H1 (cell line): ENCODE data around the gene RNGTT. TPM values are rescaled to one million over a fixed set of nuclear protein-coding genes. Genes with fewer than 3 reads are reported as not detected.

Experiments
- CTCF ChIA-PET: fragments of 300-600 bp; sonication (Branson Sonifier 250); formaldehyde crosslinking; loops from one replicate; lab custom pipeline; 2021; ENCODE audit not compliant: partially characterized antibody; lab: Charles Lee
- POLR2A ChIA-PET: fragments of 300-600 bp; sonication (Branson Sonifier 250); formaldehyde crosslinking; loops from one replicate; lab custom pipeline; 2021; ENCODE audit warnings: inconsistent platforms; ENCODE audit not compliant: partially characterized antibody; lab: Charles Lee
- DNase-seq, 2 experiments: peaks; one replicate each; pipeline versions ENCODE4 v3.0.0 to v3.0.0-alpha.2; 2010 to 2022; ENCODE audit warnings: low spot score in 2 of 2, low read depth in 1 of 2, mixed read lengths in 1 of 2
- FAIRE-seq: peaks from 2 replicates; lab custom pipeline; 2011; peaks lifted over from hg19 to GRCh38; lab: Jason Lieb, UNC
- H2AFZ ChIP-seq: 2 replicates; pipeline ENCODE4 v1.8.1; 2012; ENCODE audit warnings: low read length, inconsistent platforms
- H2AK5ac ChIP-seq: 2 replicates; pipeline ENCODE4 v1.6.1; 2013; ENCODE audit warnings: low read depth, low read length
- H2BK120ac ChIP-seq: replicated peaks from 2 replicates; pipeline ENCODE3; 2013; ENCODE audit warnings: low read depth, low read length, inconsistent platforms
- H2BK12ac ChIP-seq: 2 replicates; pipeline ENCODE4 v1.6.1; 2013; ENCODE audit warnings: low read depth, low read length
- H2BK15ac ChIP-seq: 2 replicates; pipeline ENCODE4 v1.6.1; 2013; ENCODE audit warnings: low read length
- H2BK20ac ChIP-seq: 2 replicates; pipeline ENCODE4 v1.6.1; 2013; ENCODE audit warnings: low read length
- H2BK5ac ChIP-seq: 2 replicates; pipeline ENCODE4 v1.6.1; 2013; ENCODE audit warnings: low read depth, low read length
- H3K14ac ChIP-seq: 2 replicates; pipeline ENCODE4 v1.6.1; 2013; ENCODE audit warnings: inconsistent platforms; ENCODE audit not compliant: insufficient read length
- H3K18ac ChIP-seq: 2 replicates; pipeline ENCODE4 v1.6.1; 2013; ENCODE audit warnings: low read length; ENCODE audit errors: extremely low read depth
- H3K23ac ChIP-seq: 2 replicates; pipeline ENCODE4 v1.6.1; 2013; ENCODE audit warnings: inconsistent platforms; ENCODE audit not compliant: insufficient read length
- H3K23me2 ChIP-seq: 2 replicates; pipeline ENCODE4 v1.6.1; 2013; ENCODE audit warnings: low read depth, low read length
- H3K27ac ChIP-seq: 2 replicates; pipeline ENCODE4 v1.6.1; 2011; ENCODE audit warnings: low read depth, low read length, inconsistent platforms
- H3K27me3 ChIP-seq, 4 experiments: replicated peaks in 1 of 4; 1 replicate in 1 of 4; 2 replicates in 3 of 4; pipeline versions ENCODE4 v1.6.1 to v1.8.1; 2011 to 2013; ENCODE audit warnings: low read length in 3 of 4, mild to moderate bottlenecking in 3 of 4, inconsistent platforms in 2 of 4, mixed read lengths in 2 of 4, moderate library complexity in 1 of 4; ENCODE audit not compliant: control insufficient read depth in 3 of 4, insufficient read depth in 3 of 4; ENCODE audit errors: extremely low read depth in 1 of 4
- H3K36me3 ChIP-seq, 4 experiments: 2 replicates each; pipeline versions ENCODE4 v1.6.1 to v1.8.1; 2011 to 2013; ENCODE audit warnings: mild to moderate bottlenecking in 4 of 4, low read length in 3 of 4, moderate library complexity in 2 of 4, control low read depth in 1 of 4, inconsistent platforms in 1 of 4; ENCODE audit not compliant: insufficient read depth in 4 of 4, control insufficient read depth in 2 of 4
- H3K4ac ChIP-seq: replicated peaks from 2 replicates; pipeline ENCODE3; 2013; ENCODE audit warnings: low read length, low read depth, mixed read lengths, inconsistent platforms; ENCODE audit not compliant: insufficient read length
- H3K4me1 ChIP-seq, 4 experiments: replicated peaks in 1 of 4; 1 replicate in 1 of 4; 2 replicates in 3 of 4; pipeline versions ENCODE4 v1.6.1 to v1.8.1; 2011 to 2013; ENCODE audit warnings: low read length in 3 of 4, inconsistent platforms in 2 of 4, mixed read lengths in 1 of 4; ENCODE audit not compliant: insufficient read depth in 4 of 4, control insufficient read depth in 3 of 4
- H3K4me2 ChIP-seq, 2 experiments: 2 replicates each; pipeline versions ENCODE4 v1.6.1 to v1.8.1; 2011 to 2013; ENCODE audit warnings: low read depth in 2 of 2, low read length in 2 of 2, control low read depth in 1 of 2, inconsistent platforms in 1 of 2, mild to moderate bottlenecking in 1 of 2; ENCODE audit not compliant: insufficient read depth in 1 of 2
- H3K4me3 ChIP-seq, 4 experiments: fragments of 200-600, 300-600 bp in 1 of 4; sonication (generic), shearing (Covaris generic), sonication (Bioruptor Twin) in 1 of 4; 2 replicates each; pipeline versions ENCODE4 v1.5.1 to v1.8.1; 2011 to 2016; ENCODE audit warnings: low read length in 4 of 4, low read depth in 3 of 4, control low read depth in 2 of 4, inconsistent platforms in 2 of 4, mild to moderate bottlenecking in 2 of 4, mixed read lengths in 1 of 4, moderate library complexity in 1 of 4; ENCODE audit not compliant: insufficient read depth in 2 of 4; ENCODE audit errors: extremely low read depth in 1 of 4
- H3K56ac ChIP-seq: replicated peaks from 2 replicates; pipeline ENCODE3; 2013; ENCODE audit warnings: low read depth, mild to moderate bottlenecking, mixed read lengths, low read length, inconsistent platforms; ENCODE audit not compliant: insufficient read length
- H3K79me1 ChIP-seq: 2 replicates; pipeline ENCODE4 v1.6.1; 2013; ENCODE audit warnings: low read depth, low read length, control low read depth
- H3K79me2 ChIP-seq, 2 experiments: 2 replicates each; pipeline versions ENCODE4 v1.6.1 to v1.8.1; 2012 to 2013; ENCODE audit warnings: low read length in 2 of 2, mild to moderate bottlenecking in 2 of 2, inconsistent platforms in 1 of 2; ENCODE audit not compliant: insufficient read depth in 2 of 2, control insufficient read depth in 1 of 2
- H3K9ac ChIP-seq, 4 experiments: replicated peaks in 1 of 4; 1 replicate in 1 of 4; 2 replicates in 3 of 4; pipeline versions ENCODE4 v1.6.1 to v1.8.1; 2011 to 2013; ENCODE audit warnings: low read depth in 3 of 4, low read length in 3 of 4, control low read depth in 2 of 4, mild to moderate bottlenecking in 2 of 4, moderate library complexity in 2 of 4, inconsistent platforms in 1 of 4; ENCODE audit errors: extremely low read depth in 1 of 4
- H3K9me3 ChIP-seq, 2 experiments: 2 replicates each; pipeline versions ENCODE4 v1.6.1 to v1.8.1; 2012 to 2013; ENCODE audit warnings: mild to moderate bottlenecking in 2 of 2, moderate library complexity in 2 of 2, control low read depth in 1 of 2, inconsistent platforms in 1 of 2, low read depth in 1 of 2, low read length in 1 of 2, mixed read lengths in 1 of 2; ENCODE audit not compliant: insufficient read depth in 2 of 2
- H4K20me1 ChIP-seq, 2 experiments: replicated peaks in 1 of 2; 2 replicates each; pipeline versions ENCODE3 to v1.8.1; 2011 to 2013; ENCODE audit warnings: inconsistent platforms in 2 of 2, low read length in 2 of 2, mild to moderate bottlenecking in 1 of 2; ENCODE audit not compliant: insufficient read depth in 2 of 2, control insufficient read depth in 1 of 2
- H4K5ac ChIP-seq: 2 replicates; pipeline ENCODE4 v1.6.1; 2013; ENCODE audit warnings: low read length, low read depth, mixed read lengths, inconsistent platforms; ENCODE audit not compliant: insufficient read length
- H4K8ac ChIP-seq: 2 replicates; pipeline ENCODE4 v1.8.0; 2013; ENCODE audit warnings: mild to moderate bottlenecking, moderate library complexity, low read length, inconsistent platforms; ENCODE audit not compliant: insufficient read depth; ENCODE audit errors: extremely low read depth
- H4K91ac ChIP-seq: replicated peaks from 2 replicates; pipeline ENCODE3; 2013; ENCODE audit warnings: low read length, mixed read lengths, inconsistent platforms; ENCODE audit not compliant: insufficient read length
- CEBPB ChIP-seq: IDR thresholded peaks from 2 replicates; pipeline ENCODE4 v1.6.1; 2012; ENCODE audit warnings: low read depth, low read length
- SP4 ChIP-seq: IDR thresholded peaks from 2 replicates; pipeline ENCODE4 v1.6.1; 2012; ENCODE audit warnings: low read length, inconsistent platforms
- SRF ChIP-seq: IDR thresholded peaks from 2 replicates; pipeline ENCODE4 v1.6.1; 2011; ENCODE audit warnings: mild to moderate bottlenecking, low read depth, low read length, moderate library complexity
- USF2 ChIP-seq: IDR thresholded peaks from 2 replicates; pipeline ENCODE4 v1.6.1; 2011; ENCODE audit warnings: low read length, improper control_type of control experiment
- WGBS, 2 experiments: shearing (Covaris generic) in 1 of 2; methylation state at CpG; one replicate each; pipeline versions ENCODE4 v1.1.6 to v1.1.7; 2013 to 2015; ENCODE audit warnings: low lambda C conversion rate in 2 of 2, mixed read lengths in 2 of 2, inconsistent platforms in 1 of 2, low coverage in 1 of 2, missing lambda C conversion rate in 1 of 2; ENCODE audit not compliant: insufficient replicate concordance in 2 of 2, insufficient coverage in 1 of 2, insufficient read length in 1 of 2; ENCODE audit errors: extremely low coverage in 1 of 2, missing lambda C conversion rate in 1 of 2; 5-methylcytosine and 5-hydroxymethylcytosine counted together
- polyA plus RNA-seq, 7 experiments: library from polyadenylated mRNA; depleted of rRNA in 3 of 7; stranded (reverse) in 5 of 7; unstranded in 2 of 7; fragments of >200 nt in 5 of 7; fragments of 200-250 nt in 2 of 7; gene quantifications; 1 replicate in 5 of 7; 2 replicates in 1 of 7; 4 replicates in 1 of 7; pipeline versions ENCODE4 v1.2.1 to v1.2.3, GENCODE V29; 2011 to 2013; ENCODE audit warnings: missing spikeins in 2 of 7, mixed read lengths in 2 of 7
- total RNA-seq: library from RNA; stranded (reverse); fragmentation: NEBNext Ultra II Directional; extraction: Animal tissue kit (Norgen Biotek cat#: 25700); gene quantifications from 2 replicates; pipeline ENCODE4 v1.2.1, GENCODE V29; 2021

Gene RNGTT
- total and polyA plus RNA-seq, 2 of the 8 experiments (the other 6 are each of a cell fraction or from before 2014, with no cell fraction given), result 3.6 to 21.2 TPM

- H2BK15ac ChIP-seq, result no peak overlapping the region
- no peaks in the 10 kb centered on the region for H3K4me1 ChIP-seq
- no peak overlapping the region for H2BK12ac ChIP-seq
- no peak overlapping the region for H4K5ac ChIP-seq
- no peak overlapping the region for H3K18ac ChIP-seq
- no peaks in the 10 kb centered on the region for H3K79me1 ChIP-seq
- no peak overlapping the region for H2BK5ac ChIP-seq
- 0 out of 4 replicates have a peak, but pooled peaks cover 0 to 2% of the 10 kb centered on the region in 2 experiments for H3K9me3 ChIP-seq
- no peak overlapping the region for H3K9ac ChIP-seq
- no peaks in the 10 kb centered on the region for H4K20me1 ChIP-seq
- no peak overlapping the region for H3K4me2 ChIP-seq
- no peaks in the 10 kb centered on the region for H3K79me2 ChIP-seq
- no peak overlapping the region for H3K56ac ChIP-seq
- ChIA-PET CTCF (interaction anchor here (1.0 kb wide), 1 partner anchor 76 kb away, joined by 3 read pairs; no protein-coding TSS in a partner anchor), POLR2A (no interaction called here)
- H3K23ac ChIP-seq, result no peak overlapping the region
- H2AK5ac ChIP-seq, result no peak overlapping the region
- no peak overlapping the region for H3K4ac ChIP-seq
- H2BK20ac ChIP-seq, result no peak overlapping the region
- no peaks in the 10 kb centered on the region for H3K27me3 ChIP-seq
- no peak for FAIRE-seq
- H2AFZ ChIP-seq, result no peak overlapping the region
- no peak overlapping the region for H3K27ac ChIP-seq
- 89% methylated on average over 5 of the region's 5 CpGs; no CpG with 5 or more reads in 1 of the 2 experiments for WGBS, 2 experiments
- H2BK120ac ChIP-seq, result no peak overlapping the region
- H4K8ac ChIP-seq, result no peak overlapping the region
- TF ChIP-seq SP4, result no peak
- no peak for TF ChIP-seq CEBPB
- no peak for TF ChIP-seq SRF
- TF ChIP-seq USF2, result no peak
- no peak overlapping the region for H3K14ac ChIP-seq
- H3K23me2 ChIP-seq, result no peaks in the 10 kb centered on the region
- H3K36me3 ChIP-seq, result no peaks in the 10 kb centered on the region; a peak in 2 of 8 replicates
- no peak overlapping the region for H3K4me3 ChIP-seq
- no peak for DNase-seq
- no peak overlapping the region for H4K91ac ChIP-seq
Observed at GRCh38 chr6:88839280-88839679, 124.1 kb downstream of the RNGTT start.
